SK-N-MC (cell line): ENCODE measurements around the gene FXR2.

Source experiments
- EZH2 ChIP-seq: fragments of 200-600 bp; sonication (generic); IDR thresholded peaks from one replicate; pipeline ENCODE4 v1.6.1; 2017; ENCODE audit warnings: antibody characterized with exemption
- FOXP2 ChIP-seq: optimal IDR thresholded peaks from 2 replicates; pipeline ENCODE3; 2011; ENCODE audit warnings: mild to moderate bottlenecking, moderate library complexity; ENCODE audit not compliant: insufficient read depth; ENCODE audit errors: extremely low read length, control extremely low read depth
- POLR2AphosphoS5 ChIP-seq: IDR thresholded peaks from 2 replicates; pipeline ENCODE4 v1.6.1; 2012; ENCODE audit warnings: mild to moderate bottlenecking, low read depth, low read length, borderline replicate concordance

- no peak for TF ChIP-seq EZH2
- TF ChIP-seq POLR2AphosphoS5: no peak
- no peak for TF ChIP-seq FOXP2
These were observed 26.1 kb upstream of the FXR2 start for GRCh38 chr17:7640783-7641182.
